ENCODE results near the gene MAP3K2.

The MAP3K2 gene

GRCh38 chr2:127400897-127401756, 13.4 kb upstream of the MAP3K2 start:
- no peak for TF ChIP-seq REST (IDR thresholded peaks at IDR 0.05; ENCODE audit: insufficient read depth in 1 of 2, low read depth in 2 of 2, low read length in 2 of 2)
- TF ChIP-seq POLR2AphosphoS5 (IDR thresholded peaks at IDR 0.05; ENCODE audit: low read depth, low read length) = no peak
- TF ChIP-seq SIN3A (IDR thresholded peaks at IDR 0.05; ENCODE audit: borderline replicate concordance, insufficient read depth, low read length) = no peak

- no peak for TF ChIP-seq POLR2AphosphoS5 (IDR thresholded peaks at IDR 0.05; ENCODE audit: low read depth, low read length)
- TF ChIP-seq SIN3A (IDR thresholded peaks at IDR 0.05; ENCODE audit: borderline replicate concordance, insufficient read depth, low read length) = no peak
- no peak for TF ChIP-seq TAF1 (IDR thresholded peaks at IDR 0.05; ENCODE audit: borderline replicate concordance, insufficient read depth, low read length)
- TF ChIP-seq FOXP2 (optimal IDR thresholded peaks at IDR 0.05; ENCODE audit: borderline replicate concordance, extremely low read depth, extremely low read length, insufficient read depth) = no peak
- no peak for TF ChIP-seq REST (IDR thresholded peaks at IDR 0.05; ENCODE audit: insufficient read depth in 1 of 2, low read depth in 2 of 2, low read length in 2 of 2)
Observed at GRCh38 chr2:127400533-127400896, 12.7 kb upstream of the MAP3K2 start.

- TF ChIP-seq FOXP2 (optimal IDR thresholded peaks at IDR 0.05; ENCODE audit: borderline replicate concordance, extremely low read depth, extremely low read length, insufficient read depth) = no peak
- TF ChIP-seq SIN3A (IDR thresholded peaks at IDR 0.05; ENCODE audit: borderline replicate concordance, insufficient read depth, low read length) = peak; percentile 73; the same call in 1 of the 2 replicates
Observed at GRCh38 chr2:127398239-127398590, 10.4 kb upstream of the MAP3K2 start.

- TF ChIP-seq REST (IDR thresholded peaks at IDR 0.05; ENCODE audit: insufficient read depth in 1 of 2, low read depth in 2 of 2, low read length in 2 of 2) (no peak), TAF1 (IDR thresholded peaks at IDR 0.05; ENCODE audit: borderline replicate concordance, insufficient read depth, low read length) (no peak), SIN3A (IDR thresholded peaks at IDR 0.05; ENCODE audit: borderline replicate concordance, insufficient read depth, low read length) (no peak), POLR2AphosphoS5 (IDR thresholded peaks at IDR 0.05; ENCODE audit: low read depth, low read length) (no peak), FOXP2 (optimal IDR thresholded peaks at IDR 0.05; ENCODE audit: borderline replicate concordance, extremely low read depth, extremely low read length, insufficient read depth) (no peak)
Observed at GRCh38 chr2:127397568-127398238, 9.9 kb upstream of the MAP3K2 start.

GRCh38 chr2:127394492-127394891, 6.7 kb upstream of the MAP3K2 start:
- TF ChIP-seq REST (IDR thresholded peaks at IDR 0.05; ENCODE audit: insufficient read depth in 1 of 2, low read depth in 2 of 2, low read length in 2 of 2) = no peak
- TF ChIP-seq TAF1 (IDR thresholded peaks at IDR 0.05; ENCODE audit: borderline replicate concordance, insufficient read depth, low read length) = no peak
- no peak for TF ChIP-seq FOXP2 (optimal IDR thresholded peaks at IDR 0.05; ENCODE audit: borderline replicate concordance, extremely low read depth, extremely low read length, insufficient read depth)
- TF ChIP-seq SIN3A (IDR thresholded peaks at IDR 0.05; ENCODE audit: borderline replicate concordance, insufficient read depth, low read length) = no peak
- TF ChIP-seq POLR2AphosphoS5 (IDR thresholded peaks at IDR 0.05; ENCODE audit: low read depth, low read length) = no peak
